SK-N-SH treated with all-trans-retinoic acid at 6 μM for 48 hours (cell line): Measurements from ENCODE around the gene INTS15.

ENCODE experiments used
- ATAC-seq: fragments of 200-7000 bp; cut with Tn5 transposase; 3 replicates; pipeline ENCODE4 v1.9.1; 2020; ENCODE audit warnings: mild to moderate bottlenecking, moderate library complexity
- ARNTL ChIP-seq: fragments of 450-650 bp; formaldehyde crosslinking; IDR thresholded peaks from 2 replicates; pipeline ENCODE4 v1.5.0; 2020; ENCODE audit warnings: low read depth, mild to moderate bottlenecking, moderate library complexity, borderline replicate concordance
- BACH2 ChIP-seq: fragments of 250-450 bp; sonication (Bioruptor Pico); IDR thresholded peaks from 2 replicates; pipeline ENCODE4 v1.9.0; 2021; ENCODE audit warnings: mild to moderate bottlenecking, borderline replicate concordance
- CREB5 ChIP-seq: fragments of 250-450 bp; sonication (Bioruptor Pico); IDR thresholded peaks from 2 replicates; pipeline ENCODE4 v1.5.1; 2020; ENCODE audit warnings: low read depth, mild to moderate bottlenecking, moderate library complexity
- CSDC2 ChIP-seq: fragments of 250-450 bp; sonication (Bioruptor Pico); IDR thresholded peaks from 2 replicates; pipeline ENCODE4 v1.5.0; 2020; ENCODE audit warnings: mild to moderate bottlenecking, moderate library complexity
- CSRNP3 ChIP-seq: fragments of 250-450 bp; sonication (Bioruptor Pico); IDR thresholded peaks from 2 replicates; pipeline ENCODE4 v1.5.1; 2021; ENCODE audit warnings: mild to moderate bottlenecking, moderate library complexity
- ESRRG ChIP-seq: fragments of 250-450 bp; sonication (Bioruptor Pico); IDR thresholded peaks from 2 replicates; pipeline ENCODE4 v1.6.1; 2021; ENCODE audit warnings: mild to moderate bottlenecking
- GLIS3 ChIP-seq: fragments of 250-450 bp; sonication (Bioruptor Pico); IDR thresholded peaks from 2 replicates; pipeline ENCODE4 v1.5.0; 2020; ENCODE audit warnings: mild to moderate bottlenecking, moderate library complexity
- OSR1 ChIP-seq: fragments of 250-450 bp; sonication (Bioruptor Pico); IDR thresholded peaks from 2 replicates; pipeline ENCODE4 v1.8.0; 2022; ENCODE audit warnings: moderate library complexity, mild to moderate bottlenecking, inconsistent platforms
- PATZ1 ChIP-seq: fragments of 250-450 bp; sonication (Bioruptor Pico); IDR thresholded peaks from 2 replicates; pipeline ENCODE4 v1.8.0; 2020; ENCODE audit warnings: mild to moderate bottlenecking, moderate library complexity, borderline replicate concordance
- PPARA ChIP-seq: fragments of 250-450 bp; sonication (Bioruptor Pico); IDR thresholded peaks from 2 replicates; pipeline ENCODE4 v1.5.0; 2020; ENCODE audit warnings: mild to moderate bottlenecking, borderline replicate concordance
- RARB ChIP-seq: fragments of 250-450 bp; sonication (Bioruptor Pico); IDR thresholded peaks from 2 replicates; pipeline ENCODE4 v1.8.0; 2021; ENCODE audit warnings: mild to moderate bottlenecking, moderate library complexity
- SNAI2 ChIP-seq: fragments of 250-450 bp; sonication (Bioruptor Pico); IDR thresholded peaks from 2 replicates; pipeline ENCODE4 v1.5.0; 2020; ENCODE audit warnings: mild to moderate bottlenecking, moderate library complexity
- TOX ChIP-seq: fragments of 250-450 bp; sonication (Bioruptor Pico); IDR thresholded peaks from 2 replicates; pipeline ENCODE4 v1.8.0; 2021; ENCODE audit warnings: mild to moderate bottlenecking, moderate library complexity, borderline replicate concordance
- TSHZ2 ChIP-seq: fragments of 250-450 bp; sonication (Bioruptor Pico); IDR thresholded peaks from 2 replicates; pipeline ENCODE4 v1.5.0; 2020; ENCODE audit warnings: mild to moderate bottlenecking, moderate library complexity
- ZFP3 ChIP-seq: fragments of 250-450 bp; sonication (Bioruptor Pico); IDR thresholded peaks from 2 replicates; pipeline ENCODE4 v1.5.0; 2020; ENCODE audit warnings: mild to moderate bottlenecking, moderate library complexity
- ZFP30 ChIP-seq: fragments of 450-650 bp; formaldehyde crosslinking; IDR thresholded peaks from 2 replicates; pipeline ENCODE4 v1.5.0; 2022; ENCODE audit warnings: mild to moderate bottlenecking, moderate library complexity
- ZNF565 ChIP-seq: fragments of 450-650 bp; formaldehyde crosslinking; conservative IDR thresholded peaks from 2 replicates; pipeline ENCODE4 v1.5.0; 2020; ENCODE audit warnings: low read depth, mild to moderate bottlenecking, moderate library complexity
- ZNF8 ChIP-seq: fragments of 450-650 bp; formaldehyde crosslinking; IDR thresholded peaks from 2 replicates; pipeline ENCODE4 v1.5.0; 2020; ENCODE audit warnings: mild to moderate bottlenecking, moderate library complexity

INTS15 gene

GRCh38 chr7:6652446-6653011, 62.7 kb downstream of the INTS15 start:
- ATAC-seq: no peak
- TF ChIP-seq ZNF8 (CRISPR knock-in tag): no peak
- no peak for TF ChIP-seq ESRRG
- no peak for TF ChIP-seq ZFP30 (CRISPR knock-in tag)
- no peak for TF ChIP-seq CSRNP3 (CRISPR knock-in tag)
- TF ChIP-seq ARNTL (CRISPR knock-in tag): no peak
- no peak for TF ChIP-seq CSDC2 (CRISPR knock-in tag)
- no peak for TF ChIP-seq CREB5 (CRISPR knock-in tag)
- TF ChIP-seq PATZ1 (CRISPR knock-in tag): no peak
- TF ChIP-seq SNAI2 (CRISPR knock-in tag): no peak
- TF ChIP-seq TOX (CRISPR knock-in tag): no peak

- ATAC-seq: no peak
- TF ChIP-seq ARNTL (CRISPR knock-in tag) (no peak), ESRRG (no peak), ZFP30 (CRISPR knock-in tag) (no peak), ZFP3 (CRISPR knock-in tag) (no peak), PATZ1 (CRISPR knock-in tag) (no peak), BACH2 (CRISPR knock-in tag) (no peak), CSDC2 (CRISPR knock-in tag) (no peak), PPARA (CRISPR knock-in tag) (no peak), TOX (CRISPR knock-in tag) (no peak), TSHZ2 (no peak), CREB5 (CRISPR knock-in tag) (no peak), OSR1 (CRISPR knock-in tag) (no peak), RARB (CRISPR knock-in tag) (no peak), ZNF565 (CRISPR knock-in tag) (no peak), SNAI2 (CRISPR knock-in tag) (no peak), GLIS3 (CRISPR knock-in tag) (no peak)
These were observed 63.5 kb downstream of the INTS15 start for GRCh38 chr7:6653071-6654003.
